GM12864 (cell line): ENCODE results near the gene SALL1.

Source experiments
- DNase-seq: peaks from one replicate; pipeline ENCODE4 v3.0.0-alpha.2; 2011; ENCODE audit warnings: low read depth
- H3K4me3 ChIP-seq: 2 replicates; pipeline ENCODE4 v1.5.1; 2011; ENCODE audit warnings: mild to moderate bottlenecking, low read depth, low read length, control low read depth
- TF ChIP-seq, protein P1 (sequence below): IDR thresholded peaks from 2 replicates; pipeline ENCODE4 v1.5.1; 2011; ENCODE audit warnings: low read depth, mild to moderate bottlenecking, moderate library complexity, low read length, control low read depth, inconsistent platforms; ENCODE audit errors: missing control alignments

The SALL1 gene

DNA sequence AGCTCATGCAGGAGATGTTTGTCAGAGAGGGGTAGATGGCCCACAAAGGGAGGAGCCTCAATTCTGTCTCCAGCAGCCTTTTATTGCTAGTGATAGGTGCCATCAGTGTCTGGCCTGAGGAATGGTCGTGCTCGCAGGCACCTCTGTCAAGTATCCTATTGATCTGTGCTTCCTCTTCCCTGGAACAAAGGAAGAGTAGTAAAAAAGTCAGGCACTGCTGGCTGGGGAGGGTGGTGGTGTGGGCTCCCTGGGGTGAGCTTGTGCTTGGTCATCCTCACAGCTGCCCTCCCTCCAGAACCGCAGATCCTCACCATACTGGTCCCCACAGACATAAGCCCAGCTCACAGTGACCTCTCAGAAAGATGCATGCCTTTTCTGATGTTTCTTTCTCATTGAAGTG lies 15.0 kb upstream of the SALL1 start:
- DNase-seq = no peak
- TF ChIP-seq, protein P1, sequence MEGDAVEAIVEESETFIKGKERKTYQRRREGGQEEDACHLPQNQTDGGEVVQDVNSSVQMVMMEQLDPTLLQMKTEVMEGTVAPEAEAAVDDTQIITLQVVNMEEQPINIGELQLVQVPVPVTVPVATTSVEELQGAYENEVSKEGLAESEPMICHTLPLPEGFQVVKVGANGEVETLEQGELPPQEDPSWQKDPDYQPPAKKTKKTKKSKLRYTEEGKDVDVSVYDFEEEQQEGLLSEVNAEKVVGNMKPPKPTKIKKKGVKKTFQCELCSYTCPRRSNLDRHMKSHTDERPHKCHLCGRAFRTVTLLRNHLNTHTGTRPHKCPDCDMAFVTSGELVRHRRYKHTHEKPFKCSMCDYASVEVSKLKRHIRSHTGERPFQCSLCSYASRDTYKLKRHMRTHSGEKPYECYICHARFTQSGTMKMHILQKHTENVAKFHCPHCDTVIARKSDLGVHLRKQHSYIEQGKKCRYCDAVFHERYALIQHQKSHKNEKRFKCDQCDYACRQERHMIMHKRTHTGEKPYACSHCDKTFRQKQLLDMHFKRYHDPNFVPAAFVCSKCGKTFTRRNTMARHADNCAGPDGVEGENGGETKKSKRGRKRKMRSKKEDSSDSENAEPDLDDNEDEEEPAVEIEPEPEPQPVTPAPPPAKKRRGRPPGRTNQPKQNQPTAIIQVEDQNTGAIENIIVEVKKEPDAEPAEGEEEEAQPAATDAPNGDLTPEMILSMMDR = no peak
- H3K4me3 ChIP-seq = no peak overlapping the region

GRCh38 chr16:51165043-51165442 lies 14.0 kb upstream of the SALL1 start:
- DNase-seq = no peak
- H3K4me3 ChIP-seq = no peak overlapping the region
- TF ChIP-seq, protein P1 = no peak

GRCh38 chr16:51164574-51164973 lies 13.5 kb upstream of the SALL1 start:
- TF ChIP-seq, protein P1 = no peak
- DNase-seq = no peak
- no peak overlapping the region for H3K4me3 ChIP-seq

DNA sequence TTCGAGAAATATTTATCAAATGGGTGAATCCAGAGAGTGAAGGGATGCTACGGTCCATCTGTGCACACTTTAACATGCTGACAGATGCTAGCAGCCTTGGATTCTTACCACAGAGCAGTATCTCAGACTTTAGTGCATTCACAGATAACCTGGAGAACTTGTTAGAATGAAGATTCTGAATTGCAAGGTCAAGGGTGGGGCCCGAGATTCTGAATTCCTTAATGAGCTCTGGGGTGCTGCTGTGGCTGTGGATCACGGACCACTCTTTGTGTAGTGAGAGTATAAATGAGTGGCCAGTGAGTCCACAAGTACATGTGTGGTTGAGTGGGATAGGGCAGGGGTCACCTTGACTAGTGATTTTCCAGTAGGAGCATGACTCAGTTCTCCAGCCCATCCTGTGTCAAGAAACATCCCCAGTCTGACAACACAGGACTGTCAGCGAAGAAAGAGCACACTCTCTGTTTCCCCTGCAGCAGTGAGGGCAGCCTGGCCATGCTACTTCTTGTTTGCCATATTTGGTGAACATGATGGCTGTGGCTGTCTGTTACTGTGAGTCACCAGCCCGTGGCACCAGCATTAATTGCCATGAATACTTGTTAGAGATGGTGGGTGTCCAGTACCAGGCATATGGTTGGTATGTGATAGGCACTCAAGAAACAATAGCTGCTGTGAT lies 13.0 kb upstream of the SALL1 start:
- DNase-seq = no peak
- TF ChIP-seq, protein P1 = no peak
- no peak overlapping the region for H3K4me3 ChIP-seq

DNA sequence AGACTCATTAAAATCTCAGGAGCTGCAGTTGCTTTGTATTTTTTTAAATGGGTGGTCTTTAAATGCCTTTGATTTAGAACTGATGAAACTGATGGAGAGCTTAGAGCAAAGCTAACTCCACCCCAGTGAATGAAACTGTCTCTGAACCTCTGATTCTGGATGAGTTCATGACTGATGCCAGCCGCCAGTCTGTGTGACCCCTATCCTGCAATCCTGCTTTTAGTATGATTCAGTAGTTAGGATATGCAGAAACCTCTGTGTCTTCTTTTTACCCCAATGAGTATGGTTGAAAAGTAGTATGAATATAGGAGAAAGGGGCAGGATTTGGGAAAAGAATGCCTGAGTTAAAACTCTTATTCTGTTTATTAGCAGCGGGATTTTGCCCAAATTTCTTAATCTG lies 12.3 kb upstream of the SALL1 start:
- no peak overlapping the region for H3K4me3 ChIP-seq

GRCh38 chr16:51161440-51162195 lies 10.5 kb upstream of the SALL1 start:
- no peak for DNase-seq
- H3K4me3 ChIP-seq = no peak overlapping the region
- TF ChIP-seq, protein P1 = no peak

More for the DNA sequence above, 12.3 kb upstream of the SALL1 start:
- DNase-seq = no peak
- TF ChIP-seq, protein P1 = no peak
